ENCODE measurements around the gene B3GALT5.

- TF ChIP-seq EZH2 (IDR thresholded peaks at IDR 0.05; ENCODE audit: low read length, unreplicated experiment) (no peak), CTCF (conservative IDR thresholded peaks at IDR 0.05; ENCODE audit: low read depth, low read length) (no peak), EZH2phosphoT487 (IDR thresholded peaks at IDR 0.05; ENCODE audit: borderline replicate concordance, low read length) (no peak)
Observed at GRCh38 chr21:39673736-39674135, 61.0 kb downstream of the B3GALT5 start.

Measured in PC-3 (cell line).